GM12891 (cell line): Measurements from ENCODE around the gene ADARB1.

ENCODE experiments used
- POLR2AphosphoS5 ChIP-seq: IDR thresholded peaks from 2 replicates; pipeline ENCODE4 v1.6.1; 2011; ENCODE audit warnings: low read depth, low read length, control low read depth
- TAF1 ChIP-seq: IDR thresholded peaks from 2 replicates; pipeline ENCODE4 v1.6.1; 2011; ENCODE audit warnings: low read depth, low read length, control low read depth

DNA sequence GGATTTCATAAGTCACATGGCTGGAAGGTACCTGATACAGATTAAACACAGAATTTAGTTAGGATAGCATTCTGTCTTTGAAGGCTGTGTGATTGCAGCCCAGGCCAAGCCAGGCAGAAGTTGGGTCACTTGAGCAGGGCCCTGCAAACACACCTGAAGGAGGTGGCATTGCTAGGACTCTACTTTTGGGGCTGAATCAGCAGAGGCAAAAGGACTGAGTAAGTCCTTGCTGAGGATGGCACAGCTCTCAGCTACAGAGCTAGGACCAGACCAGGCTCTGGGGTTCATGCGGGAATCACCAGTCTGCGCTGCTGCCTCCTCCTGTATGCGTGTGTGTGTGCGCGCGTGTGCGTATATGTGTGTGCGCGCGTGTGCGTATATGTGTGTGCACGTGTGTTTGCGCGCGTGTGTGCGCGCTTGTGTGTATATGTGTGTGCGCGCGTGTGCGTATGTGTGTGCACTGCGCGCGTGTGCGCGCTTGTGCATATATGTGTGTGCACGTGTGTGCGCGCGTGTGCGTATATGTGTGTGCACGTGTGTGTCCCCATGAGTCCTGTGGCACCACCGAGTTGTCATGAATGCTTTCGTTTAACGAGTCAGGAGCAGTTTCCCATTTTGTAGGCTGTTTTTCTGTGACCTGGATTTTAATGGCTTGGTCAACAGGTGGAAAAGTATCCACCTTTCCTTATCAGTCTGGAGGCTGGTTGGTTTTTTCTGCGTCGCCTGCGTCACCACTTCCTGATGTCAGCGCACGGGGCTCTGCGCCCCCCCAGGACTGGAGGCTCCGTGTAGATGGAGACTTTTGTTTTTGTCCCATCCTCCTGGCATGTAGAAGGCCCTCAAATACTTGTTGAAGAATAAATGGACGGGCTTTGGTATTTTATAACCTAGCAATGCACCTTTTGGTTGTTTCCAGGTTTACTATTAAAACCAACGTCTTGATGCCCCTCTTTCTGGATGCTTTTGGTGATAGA is 34.7 kb downstream of the ADARB1 start:
- TF ChIP-seq TAF1 (no peak), POLR2AphosphoS5 (no peak)
